Activated CD4-positive, CD25-positive, alpha-beta regulatory T cell treated with anti-CD3 and anti-CD28 coated beads, Interleukin-2, amount 50 U/mL, for 72 hours (primary cell): ENCODE data around the gene CPAMD8.

Experiments
- DNase-seq: peaks from one replicate; pipeline ENCODE4 v3.0.0; 2021

Gene CPAMD8

DNA sequence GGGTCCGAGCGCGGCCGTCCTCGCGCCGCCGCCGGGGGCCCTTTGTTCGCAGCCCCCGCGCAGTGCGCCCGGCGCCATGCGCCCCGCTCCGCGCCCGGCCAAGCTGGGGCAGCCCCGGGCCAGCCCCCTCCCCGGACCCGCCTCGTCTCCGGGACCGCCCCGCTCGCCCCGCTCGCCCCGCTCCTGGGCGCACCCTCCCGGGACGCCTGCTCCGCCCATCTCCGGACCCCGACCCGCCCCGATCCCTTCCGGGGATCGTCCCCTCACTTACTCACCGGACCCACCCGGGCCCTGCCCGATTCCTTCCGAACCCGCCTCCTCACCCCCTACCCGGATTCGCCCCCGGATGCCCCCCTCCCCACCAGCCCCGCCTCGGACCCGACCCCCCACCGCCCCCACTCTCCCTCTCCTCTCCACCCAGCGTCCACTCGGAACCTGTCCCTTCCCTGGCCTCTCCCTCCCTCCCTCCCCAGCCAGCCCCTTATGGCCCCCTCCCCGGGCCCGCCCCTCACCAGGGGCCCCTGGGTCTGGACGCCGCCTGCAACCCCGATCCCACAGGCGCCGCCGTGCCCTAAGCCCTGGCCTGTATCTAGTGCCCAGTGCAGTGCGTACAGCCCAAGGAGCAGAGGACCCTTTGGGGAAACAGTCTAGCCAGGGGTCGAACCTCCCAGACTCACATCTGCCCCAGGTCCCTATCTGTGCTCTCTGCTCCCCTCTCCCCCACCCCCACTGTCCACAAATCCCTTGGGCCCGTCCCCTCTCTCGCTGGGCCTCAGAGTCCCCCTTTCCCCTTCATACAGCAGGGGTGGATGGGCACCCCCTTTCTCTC, at the start of gene CPAMD8:
CPAMD8 (minus strand) TSS at position 105 of the 829 bp plus-strand sequence. CDS start 168 bp downstream, outside the sequence.
- no peak for DNase-seq

GRCh38 chr19:17075864-17076542, 49.4 kb upstream of the CPAMD8 start:
- peak; percentile 58 for DNase-seq

GRCh38 chr19:17075035-17075863, 48.6 kb upstream of the CPAMD8 start, which contains the start of the genes HAUS8 and MYO9B:
Gene HAUS8, minus strand, starts transcription at chr19:17075452. Its CDS starts 30 bp downstream, at chr19:17075422.
Gene MYO9B, plus strand, starts transcription at chr19:17075777. Its CDS starts 25,941 bp downstream, at chr19:17101718.
- DNase-seq = peak; percentile 99

DNA sequence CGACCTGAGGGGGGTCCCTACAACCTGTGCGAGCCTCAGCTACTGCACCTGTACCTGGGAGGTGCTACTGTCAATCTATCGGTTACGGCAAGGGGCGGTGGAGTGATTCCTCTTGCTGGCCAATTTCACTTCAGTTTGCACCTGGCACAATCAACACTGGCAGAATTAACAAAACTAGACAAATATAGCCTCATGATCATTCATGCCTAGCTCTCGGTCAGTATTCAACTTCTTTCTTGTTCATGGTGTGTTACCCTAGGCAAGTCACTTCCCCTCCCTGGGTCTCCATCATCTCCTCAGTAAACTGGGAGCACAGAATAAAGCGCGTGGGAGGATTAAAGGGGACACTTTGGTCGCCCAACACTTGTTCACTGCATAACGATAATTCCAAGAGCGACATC, 48.0 kb upstream of the CPAMD8 start:
- DNase-seq = no peak

- no peak for DNase-seq
Measured at GRCh38 chr19:17073869-17074633, 47.4 kb upstream of the CPAMD8 start.

- DNase-seq = no peak
Measured at GRCh38 chr19:17070912-17071311, 44.3 kb upstream of the CPAMD8 start.

GRCh38 chr19:17070421-17070820, 43.8 kb upstream of the CPAMD8 start:
- no peak for DNase-seq

GRCh38 chr19:17069193-17069592, 42.6 kb upstream of the CPAMD8 start:
- no peak for DNase-seq

- no peak for DNase-seq
Measured at GRCh38 chr19:17063428-17063827, 36.8 kb upstream of the CPAMD8 start.

GRCh38 chr19:17061691-17062090, 35.1 kb upstream of the CPAMD8 start:
- no peak for DNase-seq

- no peak for DNase-seq
Measured at GRCh38 chr19:17061205-17061604, 34.6 kb upstream of the CPAMD8 start.

- DNase-seq = no peak
Measured at GRCh38 chr19:17060802-17061201, 34.2 kb upstream of the CPAMD8 start.

GRCh38 chr19:17058236-17058635, 31.6 kb upstream of the CPAMD8 start:
- DNase-seq = no peak

- no peak for DNase-seq
Measured at GRCh38 chr19:17055636-17056035, 29.0 kb upstream of the CPAMD8 start.

- no peak for DNase-seq
Measured at GRCh38 chr19:17054746-17055145, 28.1 kb upstream of the CPAMD8 start.

- DNase-seq = no peak
Measured at GRCh38 chr19:17052439-17052838, 25.8 kb upstream of the CPAMD8 start.

- no peak for DNase-seq
Measured at GRCh38 chr19:17049711-17050280, 23.2 kb upstream of the CPAMD8 start.

GRCh38 chr19:17048885-17049453, 22.4 kb upstream of the CPAMD8 start:
- no peak for DNase-seq

GRCh38 chr19:17045907-17046502, 19.4 kb upstream of the CPAMD8 start:
- no peak for DNase-seq

GRCh38 chr19:17043744-17044143, 17.1 kb upstream of the CPAMD8 start:
- DNase-seq = no peak

DNA sequence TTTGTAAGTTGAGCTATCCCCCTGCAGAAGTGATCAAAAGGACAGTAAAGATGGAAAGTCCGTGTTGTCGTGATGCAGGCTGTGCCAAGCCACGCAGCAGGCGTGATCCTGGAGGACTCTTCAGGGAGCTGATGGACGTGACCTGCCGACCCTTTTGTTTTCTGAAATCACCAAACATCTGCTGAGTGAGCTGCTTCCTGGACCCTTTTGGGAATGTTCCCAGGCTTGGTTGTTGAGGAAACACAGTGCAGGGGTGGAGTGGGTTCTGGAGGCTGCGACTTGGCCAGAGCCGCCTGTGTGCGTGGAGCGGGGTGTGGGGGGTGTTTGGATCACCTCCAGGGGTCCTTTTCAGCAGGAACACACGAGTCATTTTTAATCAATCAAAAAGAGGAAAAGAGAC, 15.4 kb upstream of the CPAMD8 start:
- DNase-seq = no peak
